MV-4-11 (cell line): ENCODE data around the gene PTAFR.
A peak's percentile ranks its signal among the peaks of the same experiment; 100 is the strongest.
"Not testable (repeated sequence)": the region's sequence is repeated elsewhere in the genome, so short reads cannot be mapped to it uniquely, and the experiment has no call there.

Experiments used
- DNase-seq: peaks from one replicate; lab custom pipeline; 2025; lab: John Stamatoyannopoulos, UW

The PTAFR gene

DNA sequence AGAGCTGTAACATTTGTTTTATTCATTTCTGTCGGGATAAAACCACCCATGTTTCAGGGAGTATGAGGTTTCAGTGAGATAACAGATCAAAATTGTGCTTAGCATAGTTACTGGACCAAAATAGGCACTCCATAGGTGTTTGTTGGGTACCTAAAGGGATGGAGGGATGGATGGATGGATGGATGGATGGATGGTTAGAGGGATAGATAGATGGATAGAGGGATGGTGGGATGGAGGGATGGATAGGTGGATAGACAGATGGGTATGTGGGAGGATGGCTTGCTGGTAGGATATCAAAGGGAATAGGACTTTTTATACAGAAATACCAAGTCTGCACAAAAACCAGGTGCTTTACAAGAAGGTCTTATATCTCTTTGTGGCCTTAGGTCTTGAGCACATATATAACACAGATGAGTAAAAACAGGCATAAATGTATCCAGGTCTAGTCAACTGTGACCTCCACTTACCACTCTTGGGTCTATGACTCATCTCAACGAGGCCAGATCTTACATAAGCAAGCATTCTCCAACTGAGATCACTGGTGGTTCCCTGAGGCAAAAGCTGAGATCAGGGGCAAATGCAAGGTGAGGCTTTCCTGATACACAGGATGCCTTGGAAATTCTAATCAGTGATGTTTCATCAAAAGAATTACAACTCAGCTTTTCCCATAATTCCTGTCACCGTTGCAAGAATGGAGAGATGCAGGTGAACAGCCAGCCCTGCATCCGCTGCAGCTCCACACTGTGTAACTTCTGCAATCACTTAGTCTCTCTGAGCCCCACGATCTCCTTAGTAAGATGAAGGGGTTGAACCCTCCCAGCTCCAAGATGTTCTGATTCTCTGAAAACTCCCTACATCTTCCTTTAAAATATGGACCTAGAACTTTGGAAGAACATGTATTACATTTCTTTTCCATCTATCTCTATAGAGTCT, 32.0 kb downstream of the PTAFR start:
- peak; percentile 67 for DNase-seq

DNA sequence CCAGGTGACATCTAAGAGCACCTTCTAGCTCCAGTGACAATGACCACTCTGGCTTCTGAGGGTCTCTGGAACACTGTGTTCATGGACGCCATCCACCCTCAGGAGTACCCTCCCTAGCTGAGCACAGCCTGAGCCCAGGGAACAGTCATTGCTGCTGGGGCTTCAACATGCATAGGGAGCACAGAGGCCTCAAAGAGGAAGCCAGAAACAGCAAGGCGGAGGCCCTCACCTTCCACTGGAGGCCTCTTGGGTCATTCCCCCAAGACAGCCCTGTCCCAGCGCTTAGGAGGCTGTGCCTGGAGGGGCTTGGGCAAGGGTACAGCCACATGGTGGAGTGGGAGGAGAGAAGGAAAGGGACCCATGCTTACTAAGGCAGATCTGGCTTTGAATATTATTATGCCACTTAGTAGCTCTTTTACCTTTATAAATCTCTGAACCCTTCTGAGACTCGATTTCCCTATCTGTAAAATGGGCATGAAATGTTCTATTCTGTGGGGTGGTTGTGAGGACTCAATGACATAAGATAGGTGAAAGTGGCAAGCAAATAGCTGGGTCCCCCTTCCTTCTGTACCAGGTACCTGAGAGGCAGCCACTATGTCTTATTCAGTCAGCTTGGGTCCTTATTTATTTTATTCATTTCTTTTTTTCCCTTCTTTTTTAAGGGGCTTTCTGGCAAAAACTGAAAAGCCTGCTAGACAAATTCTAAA, 32.8 kb downstream of the PTAFR start:
- no peak for DNase-seq

DNA sequence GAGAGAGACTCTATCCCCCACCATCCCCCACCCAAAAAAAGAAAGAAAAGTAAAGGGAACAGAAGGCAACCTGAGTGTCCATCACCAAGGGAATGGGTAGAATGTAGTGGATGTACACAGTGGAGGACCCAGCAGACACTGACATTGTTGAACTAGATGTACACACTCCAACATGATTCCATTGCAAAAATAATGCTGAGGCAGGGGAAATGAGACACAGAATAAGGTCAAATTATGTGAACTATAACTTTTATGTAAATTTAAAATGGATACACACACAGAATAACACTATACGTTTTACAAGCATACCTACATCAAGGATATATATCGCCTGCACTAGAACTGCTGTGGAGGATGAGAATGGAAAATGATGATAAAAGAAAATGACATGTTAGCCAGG, 34.8 kb downstream of the PTAFR start:
- no peak for DNase-seq

DNA sequence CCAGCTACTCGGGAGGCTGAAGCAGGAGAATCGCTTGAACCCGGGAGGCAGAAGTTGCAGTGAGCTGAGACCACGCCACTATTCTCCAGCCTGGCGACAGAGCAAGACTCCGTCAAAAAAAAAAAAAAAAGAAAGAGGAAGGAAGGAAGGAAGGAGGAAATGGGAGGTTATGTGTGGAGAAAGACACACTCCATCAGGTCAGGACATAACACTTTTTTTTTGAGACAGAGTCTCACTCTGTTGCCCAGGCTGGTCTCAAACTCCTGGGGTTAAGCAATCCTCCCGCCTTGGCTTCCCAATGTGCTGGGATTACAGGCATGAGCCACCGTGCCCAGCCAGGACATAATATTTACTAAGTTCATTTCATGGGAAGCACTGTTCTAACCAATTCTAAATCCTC, 36.6 kb downstream of the PTAFR start:
- DNase-seq, result not testable (repeated sequence)

DNA sequence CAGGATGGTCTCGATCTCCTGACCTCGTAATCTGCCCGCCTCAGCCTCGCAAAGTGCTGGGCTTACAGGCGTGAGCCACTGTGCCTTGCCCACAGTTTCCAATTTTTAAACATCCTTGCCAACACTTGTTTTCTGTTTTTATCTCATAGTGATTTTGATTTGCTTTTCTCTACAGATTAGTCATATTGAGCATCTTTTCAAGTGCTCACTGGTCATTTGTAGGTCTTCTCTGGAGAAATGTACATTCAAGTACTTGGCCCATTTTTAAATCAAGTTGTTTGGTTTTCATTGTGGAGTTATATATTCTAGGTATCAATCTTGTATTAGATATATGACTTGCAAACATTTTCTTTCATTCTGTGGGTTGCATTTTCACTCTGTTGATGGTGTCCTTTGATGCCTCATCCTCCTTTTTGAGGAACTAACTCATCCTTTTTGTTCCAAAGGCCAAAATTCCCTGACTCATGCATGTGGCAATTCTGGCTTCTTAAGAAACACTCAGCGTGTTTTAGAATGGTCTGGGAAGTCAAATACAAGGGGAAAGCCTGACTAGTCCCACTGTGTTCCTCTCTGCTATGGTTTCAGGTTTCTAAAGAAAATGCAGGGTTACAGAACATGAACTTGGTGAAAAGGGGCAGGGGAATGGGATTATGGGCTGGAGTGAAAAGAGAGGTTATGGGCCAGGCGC, 37.3 kb downstream of the PTAFR start:
- DNase-seq, result peak; percentile 90

DNA sequence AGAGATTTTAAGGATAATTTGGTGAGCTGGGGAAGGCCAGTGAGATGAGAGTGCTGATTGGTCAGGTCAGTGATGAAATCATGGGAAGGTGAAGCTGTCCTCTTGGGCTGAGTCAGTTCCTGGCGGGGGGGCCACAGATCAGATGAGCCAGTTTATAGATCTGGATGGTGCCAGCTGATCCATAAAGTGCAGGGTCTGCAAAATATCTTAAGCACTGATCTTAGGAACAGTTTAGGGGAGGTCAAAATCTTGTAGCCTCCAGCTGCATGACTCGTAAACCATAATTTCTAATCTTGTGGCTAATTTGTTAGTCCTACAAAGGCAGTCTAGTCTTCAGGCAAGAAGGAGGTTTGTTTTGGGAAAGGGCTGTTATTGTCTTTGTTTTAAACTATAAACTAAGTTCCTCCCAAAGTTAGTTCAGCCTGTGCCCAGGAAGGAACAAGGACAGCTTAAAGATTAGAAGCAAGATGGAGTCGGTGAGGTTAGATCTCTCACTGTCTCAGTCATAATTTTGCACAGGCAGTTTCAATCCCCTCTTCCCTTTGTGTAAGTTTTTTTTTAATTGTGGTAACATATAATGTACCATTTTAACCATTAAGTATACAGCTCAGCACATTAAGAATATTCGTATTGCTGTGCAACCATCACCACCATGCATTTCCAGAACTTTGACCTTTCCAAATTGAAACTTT, 39.4 kb downstream of the PTAFR start:
- peak; percentile 13 for DNase-seq

DNA sequence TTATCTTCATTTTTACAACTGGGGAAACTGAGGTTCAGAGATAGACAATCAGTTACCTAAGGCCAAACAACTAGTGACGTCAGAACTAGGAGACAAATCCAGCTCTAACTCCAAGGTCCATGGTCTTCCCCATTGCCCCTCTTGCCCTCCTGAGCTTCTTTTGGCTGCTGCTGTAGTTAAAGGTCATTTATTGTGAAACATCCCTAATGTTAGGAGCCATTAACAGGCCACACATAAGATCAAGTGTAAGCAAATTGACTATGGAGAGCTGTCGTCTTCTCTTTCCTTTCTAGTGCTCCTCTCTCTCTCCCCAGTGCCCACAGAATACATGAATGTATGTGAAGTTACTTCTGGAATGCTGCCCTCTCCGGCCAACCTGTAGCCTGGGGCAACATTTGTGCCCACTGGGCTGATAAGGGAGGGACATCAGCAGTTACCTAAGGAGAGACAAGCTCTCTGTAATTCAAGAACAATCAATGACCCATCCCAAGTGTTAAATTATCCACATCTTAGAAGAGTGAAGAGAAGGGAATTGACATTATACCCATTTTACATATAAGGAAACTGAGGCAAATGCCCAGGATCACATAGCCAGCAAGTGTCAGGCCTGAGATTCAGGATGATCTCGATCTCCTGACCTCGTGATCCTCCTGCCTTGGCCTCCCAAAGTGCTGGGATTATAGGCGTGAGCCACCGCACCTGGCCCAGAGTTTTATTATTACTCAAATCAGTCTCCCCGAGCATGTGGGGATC, 40.1 kb downstream of the PTAFR start:
- DNase-seq, result no peak

DNA sequence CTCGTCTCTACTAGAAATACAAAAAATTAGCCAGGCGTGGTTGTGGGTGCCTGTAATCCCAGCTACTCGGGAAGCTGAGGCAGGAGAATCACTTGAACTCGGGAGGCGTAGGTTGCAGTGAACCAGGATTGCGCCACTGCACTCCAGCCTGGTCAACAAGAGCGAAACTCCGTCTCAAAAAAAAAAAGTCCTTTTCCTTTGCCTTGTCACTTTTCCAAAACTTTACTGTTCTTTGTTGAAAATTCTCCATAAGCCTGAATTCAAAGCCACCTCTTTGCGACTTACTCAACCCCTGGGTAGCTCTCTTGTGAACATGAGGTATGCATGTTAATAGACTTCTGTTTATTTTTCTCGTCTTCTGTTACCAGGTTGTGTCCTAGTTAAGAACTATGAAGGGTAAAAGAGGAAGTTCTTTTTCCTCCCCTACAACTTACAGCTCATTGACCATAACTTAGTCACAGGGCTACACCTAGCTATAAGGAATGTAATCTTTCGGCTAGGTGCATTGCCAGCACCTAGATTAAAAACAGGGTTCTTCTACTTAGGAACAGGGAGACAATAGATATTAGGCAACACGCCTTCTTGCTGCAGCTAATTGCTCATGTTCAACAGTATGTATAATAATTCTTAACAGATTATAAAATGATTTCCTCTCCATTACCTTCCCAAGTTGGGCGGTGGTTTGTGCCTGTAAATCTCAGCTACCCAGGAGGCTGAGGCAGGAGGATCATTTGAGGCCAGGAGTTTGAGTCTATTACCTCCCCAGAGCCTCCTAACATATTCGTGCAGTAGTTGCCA, 40.9 kb downstream of the PTAFR start:
- peak; percentile 79 for DNase-seq

DNA sequence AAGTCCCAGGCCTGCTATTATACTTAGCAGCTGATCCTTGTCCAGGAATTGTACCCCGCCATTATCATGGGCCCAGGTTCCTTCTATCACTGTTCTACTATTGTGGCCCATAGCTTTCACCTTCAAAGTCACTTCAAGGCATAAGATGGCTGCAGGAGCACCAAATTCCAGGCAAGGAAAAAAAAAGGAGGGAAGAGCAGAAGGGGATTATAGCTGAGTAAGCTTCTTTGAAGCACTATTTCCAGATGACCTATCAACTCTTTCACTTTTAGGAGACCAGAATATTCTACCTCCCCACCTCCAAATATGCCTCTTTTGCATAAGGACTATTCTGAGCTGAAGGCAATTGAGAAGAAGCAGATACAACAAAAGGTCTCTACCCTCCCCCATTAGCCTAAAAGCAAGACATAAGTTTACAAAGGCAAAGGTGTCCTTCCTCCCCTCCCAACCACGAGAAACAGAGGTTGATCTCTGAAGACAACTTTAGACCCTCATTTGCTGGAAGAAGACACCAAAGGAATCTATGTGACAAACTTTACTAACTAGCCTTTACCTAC, 41.8 kb downstream of the PTAFR start:
- DNase-seq, result no peak

DNA sequence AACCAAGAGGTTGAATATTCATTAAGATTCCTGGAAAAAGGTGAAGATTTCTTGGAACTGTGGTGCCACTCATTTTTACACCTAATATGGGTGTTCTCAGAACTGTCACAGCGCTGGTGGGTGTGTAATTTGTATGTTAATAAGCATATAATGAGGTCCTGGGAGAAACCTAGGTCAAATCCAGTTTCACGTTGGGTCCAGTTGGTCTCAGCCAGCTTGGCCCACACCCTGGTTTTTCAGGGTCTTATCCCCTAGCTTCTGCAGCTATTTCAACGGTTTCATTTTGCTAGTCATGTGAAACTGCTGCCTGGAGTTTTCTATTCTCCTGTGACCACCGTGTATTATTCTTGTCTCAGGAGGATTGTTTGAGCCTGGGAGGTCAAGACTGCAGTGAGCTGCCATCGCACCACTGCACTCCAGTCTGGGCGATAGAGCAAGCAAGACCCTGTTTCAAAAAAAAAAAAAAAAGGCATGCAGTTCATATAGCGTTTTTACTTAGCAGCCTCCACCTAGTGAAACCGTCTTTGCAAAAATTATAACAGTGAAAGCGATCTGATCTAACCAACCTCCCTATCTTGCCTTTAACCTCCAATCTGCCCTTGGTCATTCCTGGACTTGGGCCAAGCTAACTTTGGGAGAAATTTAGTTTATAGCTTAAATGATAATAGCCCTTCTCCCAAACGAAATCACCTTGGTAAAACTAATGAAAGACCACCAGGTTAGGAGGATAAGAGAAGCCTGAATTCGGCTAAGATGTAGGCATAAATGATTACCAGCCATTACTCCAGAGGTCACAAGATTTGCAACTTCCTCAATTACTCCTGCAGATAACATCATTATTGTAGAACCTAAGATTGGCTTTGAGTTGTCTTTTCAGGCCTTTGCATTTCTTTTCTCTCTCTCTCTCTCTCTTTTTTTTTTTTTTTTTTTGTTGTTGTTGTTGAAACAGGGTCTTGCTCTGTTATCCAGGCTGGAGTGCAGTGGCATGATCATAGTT, 44.0 kb downstream of the PTAFR start:
- DNase-seq, result peak; percentile 46

DNA sequence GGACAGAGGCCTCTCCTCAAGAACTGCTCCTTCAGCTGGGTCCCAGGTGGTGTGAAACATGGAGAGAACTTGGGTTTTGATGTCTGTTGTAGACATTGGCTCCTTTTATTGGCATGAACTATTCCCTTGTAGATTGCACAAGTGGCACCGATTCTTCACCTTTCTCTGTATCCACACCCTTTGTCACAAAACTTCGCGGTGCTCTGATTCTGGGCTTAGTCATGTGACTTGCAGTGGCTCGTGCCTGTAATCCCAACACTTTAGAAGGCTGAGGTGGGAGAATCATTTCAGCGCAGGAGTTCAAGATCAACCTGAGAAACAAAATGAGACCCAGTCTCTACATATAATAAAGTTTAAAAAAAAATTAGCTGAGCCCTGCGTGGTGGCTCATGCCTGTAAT, 45.6 kb downstream of the PTAFR start:
- DNase-seq, result no peak

DNA sequence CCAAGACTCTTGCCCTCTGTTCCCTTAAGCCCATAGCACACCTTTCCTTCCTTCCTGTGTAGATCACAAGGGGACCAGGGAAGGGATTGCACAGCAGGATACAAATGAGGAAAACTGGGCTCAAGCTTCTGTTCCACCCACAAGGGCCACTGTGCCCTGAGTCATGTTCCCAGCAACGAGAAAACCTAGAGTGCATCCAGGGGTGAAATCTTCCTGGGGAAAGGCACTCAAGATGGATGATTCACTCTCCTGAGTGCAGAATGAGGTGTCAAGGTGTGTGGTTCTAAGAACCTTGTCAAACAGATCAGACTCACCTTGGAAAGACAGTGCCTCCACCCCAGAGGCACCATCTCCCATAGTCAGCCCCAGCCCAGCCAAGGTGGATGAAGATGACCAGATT, 47.3 kb downstream of the PTAFR start:
- DNase-seq, result no peak

DNA sequence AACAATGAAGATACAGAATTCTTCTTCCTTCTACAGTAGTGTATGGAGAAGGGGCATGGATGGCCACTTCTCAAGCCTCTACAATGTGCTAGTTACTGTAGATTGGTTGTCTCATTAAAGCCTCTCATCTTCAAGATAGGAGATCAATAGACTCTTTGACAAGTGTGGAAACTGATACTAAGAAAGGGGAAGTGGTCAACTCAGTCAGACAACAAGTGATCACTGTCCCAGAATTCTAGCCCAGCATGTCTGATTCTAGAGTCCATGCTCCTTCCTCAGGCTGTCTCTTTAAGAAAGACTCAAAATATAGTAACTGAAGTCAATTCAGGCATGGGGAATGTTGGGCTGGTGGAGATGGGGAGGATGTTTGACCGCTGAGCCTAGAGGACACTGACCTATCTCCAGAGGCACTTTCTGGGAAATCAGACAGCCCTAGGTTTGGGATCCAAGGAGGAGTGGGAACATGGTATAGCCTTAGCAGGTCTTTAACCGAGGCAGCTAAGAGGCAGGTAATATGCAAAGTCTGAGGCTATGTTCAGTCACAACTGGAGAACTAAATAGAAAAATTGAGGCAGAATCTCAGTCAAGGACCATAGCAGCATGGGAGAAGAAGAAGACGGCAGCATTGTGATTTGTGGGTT, 48.8 kb downstream of the PTAFR start:
- peak; percentile 94 for DNase-seq

DNA sequence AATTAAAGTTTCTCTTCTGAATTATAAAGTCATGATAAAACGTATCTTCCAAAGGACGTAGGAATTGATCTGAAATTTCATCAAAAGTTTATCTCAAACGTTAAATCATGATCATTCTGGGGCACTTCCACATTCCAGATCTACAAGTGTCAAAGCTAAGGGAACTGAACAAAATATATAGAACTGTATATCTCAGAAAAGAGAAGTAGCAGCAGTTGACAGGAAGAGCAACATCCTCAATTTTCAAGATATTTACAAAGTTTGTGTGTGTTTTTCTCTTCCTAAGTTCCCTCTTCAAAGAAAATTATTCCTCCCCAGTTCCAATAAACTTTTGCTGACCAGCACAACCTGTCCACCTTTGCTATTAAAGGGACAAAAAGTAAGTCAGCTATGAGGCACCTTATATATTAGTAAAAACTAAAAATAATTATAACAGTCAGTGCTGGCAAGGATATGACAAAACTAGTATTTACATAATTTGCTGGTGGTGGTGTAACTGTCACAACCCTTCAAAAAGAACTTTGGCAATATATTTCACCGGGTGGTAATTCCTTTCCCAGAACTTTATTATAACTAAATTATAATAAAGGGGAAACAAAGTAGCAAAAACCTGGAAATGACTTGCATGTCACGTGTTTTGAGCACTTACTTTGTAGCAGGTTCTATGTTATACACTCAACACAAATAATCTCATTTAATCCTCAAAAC, 49.6 kb downstream of the PTAFR start:
- DNase-seq, result peak; percentile 85

DNA sequence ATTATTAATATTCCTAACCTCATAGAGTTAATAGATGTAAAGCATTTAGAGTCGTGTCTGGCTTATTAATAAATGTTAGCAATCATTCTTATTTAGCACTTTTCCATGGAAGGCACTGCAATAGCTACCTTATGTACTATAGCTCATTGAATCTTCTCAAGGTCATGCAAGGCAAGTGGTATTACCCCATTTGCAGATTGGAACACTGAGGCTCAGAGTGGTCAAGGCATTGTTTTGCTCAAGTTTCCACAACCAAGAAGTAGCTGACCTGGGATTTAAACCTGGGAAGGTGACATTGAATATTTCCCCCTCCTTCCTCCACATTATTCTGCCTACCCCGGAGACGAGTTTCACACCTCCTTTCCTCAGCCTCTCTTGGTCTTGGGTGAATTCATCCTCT, 50.3 kb downstream of the PTAFR start:
- DNase-seq, result no peak

DNA sequence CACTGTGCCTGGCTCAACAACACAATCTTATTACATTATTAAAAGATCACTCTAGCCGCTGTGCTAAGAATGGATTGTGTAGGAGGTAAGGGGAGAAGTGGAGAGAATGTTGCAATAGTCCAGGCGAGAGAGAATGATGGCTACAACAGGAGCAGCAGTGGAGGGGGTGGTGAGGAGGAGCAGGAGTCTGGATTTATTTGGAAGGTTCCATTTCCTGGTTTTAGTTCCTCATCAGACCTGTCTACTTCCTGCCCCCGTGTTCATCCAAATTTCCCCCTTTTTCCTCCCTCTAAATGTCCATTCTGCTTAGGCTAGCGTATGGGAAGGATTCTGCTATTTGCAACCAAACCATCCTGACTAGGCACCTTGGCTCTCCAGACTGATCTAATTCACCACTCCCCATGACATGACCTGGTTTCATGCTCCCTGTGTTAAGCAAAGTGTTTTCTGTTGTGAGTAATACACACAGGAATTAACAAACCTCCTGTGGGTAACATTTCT, 53.0 kb downstream of the PTAFR start:
- peak; percentile 90 for DNase-seq

DNA sequence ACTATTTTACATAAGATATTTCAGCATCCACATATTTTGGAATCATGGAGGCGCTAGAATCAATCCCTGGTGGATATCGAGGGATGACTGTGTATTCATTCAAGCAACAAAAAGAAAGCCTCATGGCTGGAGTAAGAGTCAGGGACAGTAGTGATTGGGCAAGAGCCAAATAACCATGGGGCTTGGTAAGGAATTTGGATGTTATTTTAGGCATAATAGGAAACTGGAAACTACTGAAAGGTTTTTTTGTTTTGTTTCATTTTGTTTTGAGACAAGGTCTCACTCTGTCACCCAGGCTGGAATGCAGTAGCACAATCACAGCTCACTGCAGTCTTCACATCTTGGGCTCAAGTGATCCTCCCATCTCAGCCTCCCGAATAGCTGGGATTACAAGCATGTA, 54.3 kb downstream of the PTAFR start:
- no peak for DNase-seq

DNA sequence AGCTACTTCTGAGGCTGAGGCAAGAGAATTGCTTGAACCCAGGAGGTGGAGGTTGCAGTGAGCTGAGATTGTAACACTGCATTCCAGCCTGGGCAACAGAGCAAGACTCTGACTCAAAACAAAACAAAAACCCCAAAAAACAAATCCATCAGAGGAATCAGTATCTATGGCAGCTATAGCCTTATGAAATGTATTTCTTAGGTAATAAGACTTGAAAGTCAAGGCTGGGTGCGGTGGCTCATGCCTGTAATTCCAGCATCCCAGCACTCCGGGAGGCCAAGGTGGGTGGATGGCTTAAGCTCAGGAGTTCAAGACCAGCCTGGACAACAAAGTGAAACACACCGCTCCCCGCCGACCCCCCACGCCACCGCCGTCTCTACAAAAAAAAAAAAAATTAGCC, 56.9 kb downstream of the PTAFR start:
- no peak for DNase-seq
